OCI-M2 (cell line): ENCODE measurements around the gene AQP1.

Source experiments
- DNase-seq: peaks from one replicate; lab custom pipeline; 2025; ENCODE audit not compliant: unreplicated experiment; lab: John Stamatoyannopoulos, UW

Gene AQP1

GRCh38 chr7:30971440-30971839 lies 59.8 kb downstream of the AQP1 start:
- no peak for DNase-seq

DNA sequence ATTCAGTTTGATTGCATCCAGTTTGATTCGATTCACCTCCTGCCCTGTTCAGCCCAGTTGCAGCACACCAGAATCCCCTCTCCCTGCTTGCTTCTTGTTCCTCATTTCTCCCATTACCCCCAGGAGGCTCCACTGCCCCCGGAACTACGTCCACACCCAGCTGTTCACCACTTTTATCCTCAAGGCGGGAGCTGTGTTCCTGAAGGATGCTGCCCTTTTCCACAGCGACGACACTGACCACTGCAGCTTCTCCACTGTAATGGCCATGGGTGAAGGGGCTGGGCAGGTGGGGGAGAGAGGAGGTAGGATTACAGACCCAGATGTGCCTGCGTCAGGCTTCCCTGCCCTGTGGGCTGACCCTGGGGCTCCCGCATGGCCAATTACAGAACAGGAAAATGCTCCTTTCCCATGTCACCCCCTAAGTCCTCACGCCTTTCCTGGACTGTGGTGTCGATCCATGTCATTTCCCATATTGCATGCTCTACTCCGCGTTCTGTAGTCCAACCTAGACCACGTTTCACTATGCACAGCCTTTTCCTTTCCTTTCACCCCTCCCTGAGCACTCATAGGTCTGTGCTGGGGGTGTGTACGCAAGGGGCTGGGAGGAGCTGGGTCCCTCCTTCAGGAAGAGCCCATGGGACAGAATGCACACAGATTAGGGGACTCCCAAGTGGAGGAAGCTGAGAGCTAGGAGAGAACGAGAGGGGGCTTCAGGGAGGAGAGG lies 60.3 kb downstream of the AQP1 start:
- no peak for DNase-seq

DNA sequence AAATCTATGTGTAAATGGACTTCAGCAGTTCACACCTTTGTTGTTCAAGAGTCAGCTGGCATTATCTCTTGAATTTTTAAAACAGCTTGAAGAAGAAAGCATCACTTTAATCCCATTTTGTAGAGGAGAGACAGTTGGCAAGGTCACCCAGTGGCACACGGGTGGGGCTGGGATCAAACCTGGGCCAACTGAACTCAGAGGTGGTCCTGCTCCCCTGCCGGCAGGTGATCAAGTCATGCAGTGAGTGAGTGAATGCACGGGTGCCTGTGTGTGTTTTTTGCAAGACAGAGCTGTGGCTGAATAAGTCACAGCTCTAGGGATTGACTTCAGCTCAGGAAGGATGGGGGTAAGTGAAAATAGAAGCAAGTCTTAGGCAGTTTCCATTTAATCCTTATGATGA lies 61.6 kb downstream of the AQP1 start:
- no peak for DNase-seq

DNA sequence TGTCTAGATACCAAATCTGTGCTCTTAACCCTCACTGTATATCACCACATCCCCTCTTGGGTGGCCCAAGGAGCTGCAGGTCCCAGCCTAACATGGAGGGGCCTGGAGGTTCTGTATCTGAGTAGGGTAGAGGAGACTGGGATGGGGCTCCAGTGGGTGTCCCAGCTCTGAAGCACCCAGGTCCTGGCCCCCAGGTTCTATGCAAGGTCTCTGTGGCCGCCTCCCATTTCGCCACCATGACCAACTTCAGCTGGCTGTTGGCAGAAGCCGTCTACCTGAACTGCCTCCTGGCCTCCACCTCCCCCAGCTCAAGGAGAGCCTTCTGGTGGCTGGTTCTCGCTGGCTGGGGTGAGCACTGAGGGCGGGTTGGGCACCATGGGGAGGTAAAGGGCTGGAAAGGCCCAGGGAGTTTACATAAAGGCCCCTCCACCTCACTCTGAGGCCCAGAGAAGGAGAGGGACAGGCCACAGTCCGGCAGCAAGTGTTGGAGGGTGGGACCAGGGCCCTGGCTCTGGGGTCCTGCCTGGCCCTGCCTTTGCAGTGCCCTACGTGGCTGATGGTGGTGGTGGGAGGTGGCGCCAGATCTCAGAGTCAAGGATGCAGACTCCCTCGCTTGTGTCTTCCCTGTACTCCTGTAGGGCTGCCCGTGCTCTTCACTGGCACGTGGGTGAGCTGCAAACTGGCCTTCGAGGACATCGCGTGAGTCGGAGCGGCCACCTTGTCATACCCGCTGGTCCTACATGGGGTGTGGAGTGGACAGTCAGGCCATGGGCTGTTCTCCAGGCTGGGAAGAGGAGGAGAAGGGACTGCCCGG lies 62.3 kb downstream of the AQP1 start:
- DNase-seq: no peak

GRCh38 chr7:30974605-30975255 lies 63.1 kb downstream of the AQP1 start:
- DNase-seq: no peak
